ENCODE results near the gene ZNF622.

Gene ZNF622

GRCh38 chr5:16465544-16466432 is at the start of gene ZNF622:
TSS of gene ZNF622 (minus strand) at chr5:16465800. CDS start at chr5:16465665, 135 bp downstream.
- peak; percentile 88 for DNase-seq

- DNase-seq = no peak
These were observed 44.5 kb upstream of the ZNF622 start for GRCh38 chr5:16510098-16510497.

GRCh38 chr5:16508730-16509531 is 43.3 kb upstream of the ZNF622 start:
- DNase-seq = no peak

GRCh38 chr5:16507716-16508115 is 42.1 kb upstream of the ZNF622 start:
- DNase-seq = no peak

- DNase-seq = no peak
These were observed 40.3 kb upstream of the ZNF622 start for GRCh38 chr5:16505904-16506303.

GRCh38 chr5:16505140-16505891 is 39.7 kb upstream of the ZNF622 start:
- DNase-seq = no peak

GRCh38 chr5:16504571-16504970 is 39.0 kb upstream of the ZNF622 start:
- DNase-seq = no peak

GRCh38 chr5:16502866-16503265 is 37.3 kb upstream of the ZNF622 start:
- no peak for DNase-seq

- no peak for DNase-seq
These were observed 34.4 kb upstream of the ZNF622 start for GRCh38 chr5:16500024-16500423.

GRCh38 chr5:16497546-16497945 is 31.9 kb upstream of the ZNF622 start:
- no peak for DNase-seq

- no peak for DNase-seq
These were observed 27.7 kb upstream of the ZNF622 start for GRCh38 chr5:16493261-16493660.

GRCh38 chr5:16492398-16493140 is 27.0 kb upstream of the ZNF622 start:
- DNase-seq = no peak

GRCh38 chr5:16490911-16491310 is 25.3 kb upstream of the ZNF622 start:
- no peak for DNase-seq

- peak; percentile 17 for DNase-seq
These were observed 23.8 kb upstream of the ZNF622 start for GRCh38 chr5:16489322-16489791.

- no peak for DNase-seq
These were observed 21.9 kb upstream of the ZNF622 start for GRCh38 chr5:16487456-16487855.

- no peak for DNase-seq
These were observed 21.1 kb upstream of the ZNF622 start for GRCh38 chr5:16486711-16487111.

- DNase-seq = no peak
These were observed 20.1 kb upstream of the ZNF622 start for GRCh38 chr5:16485656-16486055.

- DNase-seq = no peak
These were observed 18.5 kb upstream of the ZNF622 start for GRCh38 chr5:16484081-16484480.

- DNase-seq = no peak
These were observed 17.8 kb upstream of the ZNF622 start for GRCh38 chr5:16483361-16483760.

GRCh38 chr5:16482891-16483290 is 17.3 kb upstream of the ZNF622 start:
- no peak for DNase-seq

- no peak for DNase-seq
These were observed 15.4 kb upstream of the ZNF622 start for GRCh38 chr5:16480821-16481538.

- DNase-seq = no peak
These were observed 14.5 kb upstream of the ZNF622 start for GRCh38 chr5:16480144-16480543.
